GM19238 (cell line): Measurements from ENCODE around the gene UBTD2.
"Not testable (repeated sequence)": the region's sequence is repeated elsewhere in the genome, so short reads cannot be mapped to it uniquely, and the experiment has no call there.

Experiments
- DNase-seq: peaks from one replicate; pipeline ENCODE4 v3.0.0; 2011; ENCODE audit warnings: low spot score; ENCODE audit not compliant: insufficient read length

UBTD2 gene

GRCh38 chr5:172251419-172251818 lies 32.1 kb downstream of the UBTD2 start:
- no peak for DNase-seq

GRCh38 chr5:172248637-172249036 lies 34.9 kb downstream of the UBTD2 start:
- no peak for DNase-seq

GRCh38 chr5:172245703-172246125 lies 37.9 kb downstream of the UBTD2 start:
- no peak for DNase-seq

GRCh38 chr5:172245046-172245445 lies 38.5 kb downstream of the UBTD2 start:
- no peak for DNase-seq

GRCh38 chr5:172243302-172243701 lies 40.3 kb downstream of the UBTD2 start:
- DNase-seq, result no peak

- no peak for DNase-seq
These were observed 45.2 kb downstream of the UBTD2 start for GRCh38 chr5:172238334-172238733.

- DNase-seq, result no peak
These were observed 47.5 kb downstream of the UBTD2 start for GRCh38 chr5:172235827-172236736.

GRCh38 chr5:172235132-172235780 lies 48.3 kb downstream of the UBTD2 start:
- no peak for DNase-seq

GRCh38 chr5:172234031-172234430 lies 49.5 kb downstream of the UBTD2 start:
- no peak for DNase-seq

GRCh38 chr5:172229904-172230303 lies 53.7 kb downstream of the UBTD2 start:
- DNase-seq, result no peak

GRCh38 chr5:172224996-172225395 lies 58.6 kb downstream of the UBTD2 start:
- no peak for DNase-seq

- DNase-seq, result no peak
These were observed 59.4 kb downstream of the UBTD2 start for GRCh38 chr5:172223901-172224873.

GRCh38 chr5:172219296-172219695 lies 64.3 kb downstream of the UBTD2 start:
- DNase-seq, result no peak

GRCh38 chr5:172216345-172216744 lies 67.2 kb downstream of the UBTD2 start:
- DNase-seq, result no peak

GRCh38 chr5:172213126-172213525 lies 70.4 kb downstream of the UBTD2 start:
- DNase-seq, result no peak

GRCh38 chr5:172211676-172212075 lies 71.9 kb downstream of the UBTD2 start:
- DNase-seq, result no peak

- no peak for DNase-seq
These were observed 73.8 kb downstream of the UBTD2 start for GRCh38 chr5:172209714-172210113.

GRCh38 chr5:172207511-172207910 lies 76.1 kb downstream of the UBTD2 start:
- DNase-seq, result no peak

- DNase-seq, result not testable (repeated sequence)
These were observed 77.6 kb downstream of the UBTD2 start for GRCh38 chr5:172205984-172206383.

- no peak for DNase-seq
These were observed 83.1 kb downstream of the UBTD2 start for GRCh38 chr5:172200476-172200875.

- DNase-seq, result no peak
These were observed 84.1 kb downstream of the UBTD2 start for GRCh38 chr5:172199446-172199845.
